ENCODE data around the gene COG2.

- no peak for TF ChIP-seq POLR2A (IDR thresholded peaks at IDR 0.05)
- no peak for TF ChIP-seq CTCF (IDR thresholded peaks at IDR 0.05)
Measured at GRCh38 chr1:230713547-230713914, 71.2 kb downstream of the COG2 start.

Data from right lobe of liver (tissue), 4 donors.